Transverse colon (tissue), 4 donors: Measurements from ENCODE around the gene DOCK1.

Experiments used
- CTCF ChIP-seq, 5 experiments: fragments of 200-600 bp in 3 of 5; fragments of 450-650 bp in 2 of 5; sonication (generic) in 3 of 5; IDR thresholded peaks; 1 replicate in 2 of 5; 2 replicates in 3 of 5; pipeline ENCODE4 v1.5.1; 2016 to 2017; ENCODE audit warnings: antibody characterized with exemption in 5 of 5, inconsistent platforms in 3 of 5, mild to moderate bottlenecking in 2 of 5, moderate library complexity in 1 of 5
- POLR2A ChIP-seq: fragments of 450-650 bp; IDR thresholded peaks from one replicate; pipeline ENCODE4 v1.6.1; 2016; ENCODE audit warnings: antibody characterized with exemption, mild to moderate bottlenecking, moderate library complexity
- POLR2AphosphoS5 ChIP-seq, 3 donors: sonication (generic); formaldehyde crosslinking; IDR thresholded peaks; one replicate each; pipeline ENCODE4 v1.6.1; 2016; ENCODE audit warnings: antibody characterized with exemption in 3 of 3

- TF ChIP-seq CTCF (IDR thresholded peaks at IDR 0.05) = no peak
- no peak for TF ChIP-seq POLR2AphosphoS5 (IDR thresholded peaks at IDR 0.05)
- TF ChIP-seq POLR2A = no peak
Observed at GRCh38 chr10:127216274-127216673, 311.0 kb downstream of the DOCK1 start.
